Keratinocyte (primary cell): ENCODE measurements around the gene PRR23E. TPM values are rescaled to one million over a fixed set of nuclear protein-coding genes. Genes with fewer than 3 reads are reported as not detected.

Source experiments
- DNase-seq: peaks from one replicate; pipeline ENCODE4 v3.0.0-alpha.2; 2011; ENCODE audit warnings: low read depth, missing footprints, low spot score
- FAIRE-seq: peaks from 2 replicates; lab custom pipeline; 2011; peaks lifted over from hg19 to GRCh38; lab: Jason Lieb, UNC
- H2AFZ ChIP-seq: 2 replicates; pipeline ENCODE4 v1.6.0; 2012; ENCODE audit warnings: low read length, control low read depth, inconsistent platforms; ENCODE audit not compliant: control insufficient read depth
- H3K27ac ChIP-seq: 2 replicates; pipeline ENCODE4 v1.5.1; 2011; ENCODE audit warnings: low read length; ENCODE audit not compliant: control insufficient read depth, insufficient read depth
- H3K27me3 ChIP-seq: 3 replicates; pipeline ENCODE4 v1.6.0; 2011; ENCODE audit warnings: low read length; ENCODE audit not compliant: control insufficient read depth, insufficient read depth; ENCODE audit errors: extremely low read depth
- H3K36me3 ChIP-seq, 2 experiments: 2 replicates in 1 of 2; 3 replicates in 1 of 2; pipeline ENCODE4 v1.5.1; 2011; ENCODE audit warnings: low read length in 2 of 2, mild to moderate bottlenecking in 1 of 2; ENCODE audit not compliant: control insufficient read depth in 2 of 2, insufficient read depth in 2 of 2; ENCODE audit errors: extremely low read depth in 1 of 2
- H3K4me1 ChIP-seq: 3 replicates; pipeline ENCODE4 v1.5.1; 2011; ENCODE audit warnings: low read length; ENCODE audit not compliant: control insufficient read depth, insufficient read depth; ENCODE audit errors: extremely low read depth
- H3K4me2 ChIP-seq: 3 replicates; pipeline ENCODE4 v1.6.0; 2011; ENCODE audit warnings: low read depth, low read length; ENCODE audit not compliant: control insufficient read depth, insufficient read depth; ENCODE audit errors: extremely low read depth
- H3K4me3 ChIP-seq, 3 experiments: fragments of 200-600 bp in 1 of 3; sonication (generic) in 1 of 3; 2 replicates in 2 of 3; 3 replicates in 1 of 3; pipeline ENCODE4 v1.5.1; 2011 to 2016; ENCODE audit warnings: low read length in 3 of 3, mild to moderate bottlenecking in 3 of 3, control low read depth in 2 of 3, inconsistent platforms in 1 of 3, low read depth in 1 of 3, mixed read lengths in 1 of 3, mixed run types in 1 of 3, moderate library complexity in 1 of 3; ENCODE audit not compliant: control insufficient read depth in 2 of 3, insufficient read depth in 2 of 3; ENCODE audit errors: extremely low read depth in 1 of 3
- H3K79me2 ChIP-seq: 2 replicates; pipeline ENCODE4 v1.6.0; 2012; ENCODE audit warnings: low read length; ENCODE audit not compliant: control insufficient read depth, insufficient read depth
- H3K9ac ChIP-seq: 3 replicates; pipeline ENCODE4 v1.6.0; 2011; ENCODE audit warnings: low read length; ENCODE audit not compliant: control insufficient read depth, insufficient read depth; ENCODE audit errors: extremely low read depth
- H3K9me1 ChIP-seq: 3 replicates; pipeline ENCODE4 v1.6.0; 2011; ENCODE audit warnings: low read length; ENCODE audit not compliant: control insufficient read depth, insufficient read depth; ENCODE audit errors: extremely low read depth
- H3K9me3 ChIP-seq: 2 replicates; pipeline ENCODE4 v1.5.1; 2012; ENCODE audit warnings: low read depth, low read length; ENCODE audit not compliant: control insufficient read depth
- H4K20me1 ChIP-seq: 3 replicates; pipeline ENCODE4 v1.6.0; 2011; ENCODE audit warnings: low read length; ENCODE audit not compliant: control insufficient read depth, insufficient read depth; ENCODE audit errors: extremely low read depth
- EZH2 ChIP-seq: IDR thresholded peaks from one replicate; pipeline ENCODE4 v1.6.1; 2012; ENCODE audit warnings: inconsistent platforms, mild to moderate bottlenecking, low read length, moderate library complexity
- dilution Hi-C: fragments of 300-500 bp; cut with MboI; formaldehyde crosslinking; loops from one replicate; pipeline ENCODE4 v1.7.0; 2020; ENCODE audit warnings: low sequenced_read_pairs; ENCODE audit not compliant: extremely low pct_ligation_motif_present
- polyA plus RNA-seq, 5 experiments: library from polyadenylated mRNA; depleted of rRNA in 3 of 5; stranded (reverse) in 3 of 5; stranded (forward) in 1 of 5; unstranded in 1 of 5; fragments of >200 nt; gene quantifications; 1 replicate in 1 of 5; 2 replicates in 3 of 5; 3 replicates in 1 of 5; pipeline versions ENCODE4 v1.2.1 to v1.2.3, GENCODE V29; 2011 to 2012; ENCODE audit warnings: missing spikeins in 2 of 5, low read depth in 1 of 5, low replicate concordance in 1 of 5
- TF ChIP-seq, protein P1 (sequence below), 3 experiments: IDR thresholded peaks in 1 of 3; conservative IDR thresholded peaks in 1 of 3; optimal IDR thresholded peaks in 1 of 3; 2 replicates in 2 of 3; 3 replicates in 1 of 3; pipeline versions ENCODE3 to v1.5.1; 2011; ENCODE audit warnings: low read length in 3 of 3, mild to moderate bottlenecking in 3 of 3, moderate library complexity in 2 of 3, control low read depth in 1 of 3, inconsistent platforms in 1 of 3; ENCODE audit not compliant: insufficient read depth in 2 of 3; ENCODE audit errors: extremely low read depth in 1 of 3

Gene PRR23E
- polyA plus RNA-seq, 1 donor (not counting 4 experiments of a cell fraction or from before 2014, with no cell fraction given) = not detected

DNA sequence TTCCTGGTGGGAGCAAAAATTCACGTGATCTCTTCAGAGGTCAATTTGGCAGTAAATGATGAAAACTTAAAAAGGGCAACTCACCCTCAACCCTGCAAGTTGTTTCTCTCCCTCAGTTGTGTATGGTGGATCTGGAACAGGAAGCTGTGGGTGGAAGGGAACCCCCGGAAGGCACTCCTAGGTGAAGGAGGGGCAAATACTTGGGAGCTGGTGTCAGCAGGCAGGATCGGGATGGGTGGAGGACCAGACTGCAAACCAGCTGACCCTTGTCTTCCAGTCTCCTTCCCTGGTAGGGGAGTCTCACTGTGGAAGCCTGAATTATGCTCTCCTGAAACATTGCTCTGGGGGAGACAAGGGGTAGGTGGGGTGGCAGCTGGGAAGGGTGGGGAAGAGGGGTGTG, 33.5 kb downstream of the PRR23E start:
- DNase-seq (peak; percentile 58), FAIRE-seq (no peak)
- Histone ChIP-seq H3K27ac (no peak overlapping the region), H3K79me2 (no peaks in the 10 kb centered on the region), H3K4me2 (peak overlapping the region; percentile 45), H2AFZ (no peak overlapping the region), H3K27me3 (peaks cover 16% of the 10 kb centered on the region), H4K20me1 (no peaks in the 10 kb centered on the region), H3K9me3 (no peaks in the 10 kb centered on the region), H3K4me3 (peak overlapping the region in 2 of 3 experiments; percentile 16 to 45), H3K9ac (no peak overlapping the region), H3K36me3 (no peaks in the 10 kb centered on the region), H3K9me1 (no peaks in the 10 kb centered on the region), H3K4me1 (peaks cover 5% of the 10 kb centered on the region)
- dilution Hi-C loops = no loop called here
- TF ChIP-seq EZH2 = no peak
- TF ChIP-seq, protein P1, sequence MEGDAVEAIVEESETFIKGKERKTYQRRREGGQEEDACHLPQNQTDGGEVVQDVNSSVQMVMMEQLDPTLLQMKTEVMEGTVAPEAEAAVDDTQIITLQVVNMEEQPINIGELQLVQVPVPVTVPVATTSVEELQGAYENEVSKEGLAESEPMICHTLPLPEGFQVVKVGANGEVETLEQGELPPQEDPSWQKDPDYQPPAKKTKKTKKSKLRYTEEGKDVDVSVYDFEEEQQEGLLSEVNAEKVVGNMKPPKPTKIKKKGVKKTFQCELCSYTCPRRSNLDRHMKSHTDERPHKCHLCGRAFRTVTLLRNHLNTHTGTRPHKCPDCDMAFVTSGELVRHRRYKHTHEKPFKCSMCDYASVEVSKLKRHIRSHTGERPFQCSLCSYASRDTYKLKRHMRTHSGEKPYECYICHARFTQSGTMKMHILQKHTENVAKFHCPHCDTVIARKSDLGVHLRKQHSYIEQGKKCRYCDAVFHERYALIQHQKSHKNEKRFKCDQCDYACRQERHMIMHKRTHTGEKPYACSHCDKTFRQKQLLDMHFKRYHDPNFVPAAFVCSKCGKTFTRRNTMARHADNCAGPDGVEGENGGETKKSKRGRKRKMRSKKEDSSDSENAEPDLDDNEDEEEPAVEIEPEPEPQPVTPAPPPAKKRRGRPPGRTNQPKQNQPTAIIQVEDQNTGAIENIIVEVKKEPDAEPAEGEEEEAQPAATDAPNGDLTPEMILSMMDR (optimal IDR thresholded peaks at IDR 0.05 in 1 of 3, IDR thresholded peaks at IDR 0.05 in 1 of 3, conservative IDR thresholded peaks at IDR 0.05 in 1 of 3; ENCODE audit: extremely low read depth in 1 of 3, insufficient read depth in 2 of 3, low read length in 3 of 3) = no peak

DNA sequence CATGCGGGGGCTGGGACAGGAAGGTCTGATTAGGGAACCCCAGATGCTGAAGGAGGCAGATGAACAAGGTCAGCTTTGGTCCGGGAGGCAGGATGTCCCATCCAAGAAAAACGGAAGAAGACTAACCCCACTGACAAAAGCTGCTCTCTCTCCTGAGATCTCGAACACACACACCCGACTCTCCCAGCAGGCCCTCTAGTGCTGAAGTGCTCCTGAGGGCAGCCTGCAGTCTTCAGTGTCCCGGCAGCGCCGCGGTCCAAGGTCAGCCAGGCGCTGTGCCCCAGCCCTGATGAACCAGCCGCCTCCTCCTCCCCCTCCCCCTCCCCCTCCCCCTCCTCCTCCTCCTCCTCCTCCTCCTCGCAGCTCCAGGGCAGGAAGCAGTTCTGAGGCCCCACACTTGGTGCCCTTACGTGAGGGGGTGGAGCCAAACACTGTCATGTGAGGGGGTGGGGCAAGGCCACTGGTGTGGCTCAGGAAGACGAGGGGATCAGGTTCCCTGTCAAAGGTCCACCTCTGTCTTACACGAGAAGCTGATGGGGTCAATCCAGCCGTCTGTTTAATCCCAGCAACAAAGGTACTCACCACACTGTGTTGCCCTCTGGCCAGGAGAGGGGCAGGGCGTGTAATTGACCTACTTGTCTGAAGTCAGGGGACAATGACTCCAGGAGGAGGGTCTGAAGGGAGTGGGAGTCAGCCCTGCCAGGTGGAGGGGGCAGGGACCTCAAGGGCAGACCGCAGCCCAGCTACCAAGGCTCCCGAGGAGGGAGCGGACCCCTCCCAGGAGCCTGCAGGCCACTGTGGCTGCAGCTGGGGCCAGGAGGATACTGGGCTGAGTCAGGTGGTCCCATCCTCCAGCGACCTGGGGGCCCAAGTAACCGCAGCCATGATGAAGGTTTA, 34.3 kb downstream of the PRR23E start:
- H2AFZ ChIP-seq = no peak overlapping the region
- no peak for TF ChIP-seq EZH2
- TF ChIP-seq, protein P1 (optimal IDR thresholded peaks at IDR 0.05 in 1 of 3, IDR thresholded peaks at IDR 0.05 in 1 of 3, conservative IDR thresholded peaks at IDR 0.05 in 1 of 3; ENCODE audit: extremely low read depth in 1 of 3, insufficient read depth in 2 of 3, low read length in 3 of 3) = no peak
- FAIRE-seq = no peak
- no peaks in the 10 kb centered on the region for H4K20me1 ChIP-seq
- no peaks in the 10 kb centered on the region for H3K79me2 ChIP-seq
- H3K4me1 ChIP-seq = peaks cover 5% of the 10 kb centered on the region
- H3K27me3 ChIP-seq = peaks cover 9% of the 10 kb centered on the region
- H3K4me3 ChIP-seq = peak overlapping the region in 2 of 3 experiments; percentile 16 to 45
- no peaks in the 10 kb centered on the region for H3K9me1 ChIP-seq
- peak overlapping the region; percentile 45 for H3K4me2 ChIP-seq
- DNase-seq = peak; percentile 49
- no peaks in the 10 kb centered on the region for H3K9me3 ChIP-seq
- no peak overlapping the region for H3K27ac ChIP-seq
- dilution Hi-C loops = no loop called here
- H3K36me3 ChIP-seq = no peaks in the 10 kb centered on the region
- no peak overlapping the region for H3K9ac ChIP-seq
